Hematopoietic multipotent progenitor cell treated with erythropoietin and hydrocortisone succinate and interleukin-3 and kit ligand, for 4 days (in vitro differentiated cells): ENCODE data around the gene IKZF3.
A peak's percentile ranks its signal among the peaks of the same experiment; 100 is the strongest.
"Not testable (repeated sequence)": the region's sequence is repeated elsewhere in the genome, so short reads cannot be mapped to it uniquely, and the experiment has no call there.

Experiments used
- DNase-seq: peaks from one replicate; pipeline ENCODE4 v3.0.0-alpha.2; 2015

IKZF3 gene

GRCh38 chr17:39855911-39856649 is 8.0 kb downstream of the IKZF3 start:
- DNase-seq: peak; percentile 36

GRCh38 chr17:39854909-39855308 is 9.2 kb downstream of the IKZF3 start:
- DNase-seq: no peak

DNA sequence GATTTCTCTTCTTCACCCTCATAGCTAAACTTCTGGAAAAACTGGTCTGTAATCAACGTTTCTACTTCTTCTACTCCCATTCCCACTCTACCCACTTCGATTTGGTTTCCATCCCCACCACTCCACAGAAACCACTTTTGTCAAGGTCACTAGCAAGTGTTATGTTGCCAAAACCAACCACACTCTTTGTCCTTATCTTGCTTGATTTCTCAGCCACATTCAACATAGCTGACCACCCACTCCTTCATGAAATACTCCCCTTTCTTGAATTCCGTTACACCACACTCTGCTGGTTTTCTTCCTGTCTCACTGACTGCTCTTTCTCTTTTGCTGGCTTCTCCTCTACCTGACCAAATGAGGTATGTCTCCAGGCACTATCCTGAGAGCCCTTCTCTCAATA is 11.9 kb downstream of the IKZF3 start:
- peak; percentile 79 for DNase-seq

DNA sequence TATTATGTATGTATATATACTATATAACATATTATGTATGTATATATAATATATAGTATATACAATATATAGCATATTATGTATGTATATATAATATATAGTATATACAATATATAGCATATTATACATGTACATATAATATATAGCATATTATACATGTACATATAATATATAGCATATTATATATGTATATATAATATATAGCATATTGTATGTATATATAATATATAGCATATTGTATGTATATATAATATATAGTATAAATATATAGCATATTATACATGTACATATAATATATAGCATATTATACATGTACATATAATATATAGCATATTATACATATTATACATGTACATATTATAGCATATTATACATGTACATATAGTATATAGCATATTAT is 13.9 kb downstream of the IKZF3 start:
- DNase-seq: not testable (repeated sequence)

GRCh38 chr17:39848600-39848999 is 15.5 kb downstream of the IKZF3 start:
- no peak for DNase-seq

DNA sequence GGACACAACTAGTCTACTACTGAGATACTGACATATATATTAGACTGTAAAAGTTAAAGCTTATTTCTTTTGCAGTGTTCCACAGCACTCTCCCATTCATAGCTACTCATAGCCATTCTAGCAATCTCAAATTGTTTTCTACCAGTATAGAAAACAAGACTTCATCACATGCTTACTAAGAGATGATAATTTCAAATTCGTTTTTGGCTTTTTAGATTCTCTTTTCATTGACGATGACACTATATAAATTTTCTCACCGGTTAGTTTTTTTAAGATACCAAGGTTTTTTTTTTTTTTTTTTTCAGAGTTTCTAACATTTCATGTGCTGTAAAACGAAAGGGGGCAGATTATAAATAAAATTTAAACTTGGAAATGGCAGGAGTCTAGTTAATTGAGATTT is 17.9 kb downstream of the IKZF3 start:
- DNase-seq: no peak

DNA sequence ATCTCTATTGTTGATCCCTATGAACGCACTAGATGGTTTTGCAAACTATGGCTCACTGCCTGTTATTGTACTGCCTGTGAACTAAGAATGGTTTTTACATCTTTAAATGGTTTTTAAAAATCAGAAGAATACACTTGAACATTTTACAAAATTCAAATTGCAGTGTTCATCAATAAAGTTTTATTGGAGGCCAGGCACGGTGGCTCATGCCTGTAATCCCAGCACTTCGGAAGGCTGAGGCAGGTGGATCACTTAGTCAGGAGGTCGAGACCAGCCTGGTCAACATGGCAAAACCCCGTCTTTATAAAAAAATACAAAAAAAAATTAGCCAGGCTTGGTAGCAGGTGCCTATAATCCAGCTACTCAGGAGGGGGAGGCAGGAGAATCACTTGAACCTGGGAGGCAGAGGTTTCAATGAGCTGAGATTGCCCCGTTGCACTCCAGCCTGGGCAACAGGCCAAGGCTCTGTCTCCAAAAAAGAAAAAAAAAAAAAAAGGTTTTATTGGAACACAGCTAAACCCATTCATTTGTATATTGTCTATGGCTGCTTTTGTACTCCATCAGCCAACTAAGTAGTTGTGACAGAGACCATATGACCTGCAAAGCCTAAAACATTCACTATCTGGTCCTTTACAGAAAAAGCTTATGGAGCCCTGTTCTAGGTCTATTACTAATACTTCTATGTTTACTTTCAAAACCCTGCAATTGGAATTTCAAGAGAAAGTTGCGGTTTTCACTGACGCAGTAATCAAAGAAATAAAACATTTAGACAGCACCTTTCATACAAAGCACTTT is 18.9 kb downstream of the IKZF3 start:
- DNase-seq: no peak

GRCh38 chr17:39841134-39841683 is 22.9 kb downstream of the IKZF3 start:
- no peak for DNase-seq

- no peak for DNase-seq
These were observed 25.3 kb downstream of the IKZF3 start for GRCh38 chr17:39838784-39839183.

GRCh38 chr17:39838057-39838456 is 26.1 kb downstream of the IKZF3 start:
- no peak for DNase-seq

DNA sequence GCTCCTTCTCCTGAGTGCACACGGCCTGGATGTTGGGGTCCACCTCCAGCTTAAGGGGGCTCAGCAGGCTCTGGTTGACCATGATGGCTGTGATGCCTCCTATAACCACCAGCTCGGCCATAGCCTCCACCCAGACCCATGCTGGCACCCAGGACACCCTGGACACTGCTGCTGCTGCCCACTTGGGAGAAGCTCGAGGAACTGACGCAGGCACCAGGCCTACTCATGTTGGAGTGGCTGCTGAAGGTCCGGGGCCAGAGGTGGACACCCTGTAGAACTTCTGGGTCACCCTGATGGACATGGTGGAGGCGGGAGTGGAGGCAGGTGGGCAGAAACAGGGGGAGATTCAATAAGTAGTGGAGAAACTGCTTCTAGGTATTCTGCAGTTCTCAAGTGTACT is 28.0 kb downstream of the IKZF3 start:
- DNase-seq: no peak

DNA sequence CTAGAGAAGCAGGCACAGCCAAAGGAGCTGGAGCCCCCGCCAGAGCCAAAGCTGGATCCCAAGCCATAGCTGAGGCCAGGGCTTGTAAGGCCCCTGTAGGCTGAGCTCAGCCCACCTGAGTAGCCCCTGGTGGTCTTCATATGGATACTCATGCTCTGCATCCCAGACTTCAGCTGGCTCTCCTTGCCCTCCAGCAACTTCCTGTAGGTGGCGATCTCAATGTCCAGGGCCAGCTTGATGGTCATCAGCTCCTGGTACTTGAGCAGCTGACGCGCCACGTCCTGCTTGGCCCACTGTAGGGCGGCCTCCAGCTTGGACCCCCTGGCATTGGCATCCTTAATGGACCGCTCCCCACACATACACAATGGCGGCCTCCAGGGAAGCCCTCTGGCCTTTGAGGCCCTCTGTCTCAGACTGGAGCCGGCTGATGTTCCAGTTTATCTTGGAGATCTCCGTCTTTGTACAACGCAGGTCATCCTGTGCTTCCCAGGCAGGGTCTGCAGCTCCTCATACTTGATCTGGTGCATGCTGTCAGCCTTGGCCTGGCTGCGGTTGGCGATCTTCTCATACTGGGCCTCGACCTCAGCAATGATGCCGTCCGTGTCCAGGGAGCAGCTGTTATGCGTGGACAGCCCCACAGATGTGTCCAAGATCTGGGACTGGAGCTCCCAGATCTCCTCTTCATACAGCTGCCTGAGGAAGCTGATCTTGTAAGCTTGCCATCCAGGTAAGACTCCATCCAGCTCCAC is 28.9 kb downstream of the IKZF3 start:
- no peak for DNase-seq

GRCh38 chr17:39834017-39834416 is 30.1 kb downstream of the IKZF3 start:
- no peak for DNase-seq

DNA sequence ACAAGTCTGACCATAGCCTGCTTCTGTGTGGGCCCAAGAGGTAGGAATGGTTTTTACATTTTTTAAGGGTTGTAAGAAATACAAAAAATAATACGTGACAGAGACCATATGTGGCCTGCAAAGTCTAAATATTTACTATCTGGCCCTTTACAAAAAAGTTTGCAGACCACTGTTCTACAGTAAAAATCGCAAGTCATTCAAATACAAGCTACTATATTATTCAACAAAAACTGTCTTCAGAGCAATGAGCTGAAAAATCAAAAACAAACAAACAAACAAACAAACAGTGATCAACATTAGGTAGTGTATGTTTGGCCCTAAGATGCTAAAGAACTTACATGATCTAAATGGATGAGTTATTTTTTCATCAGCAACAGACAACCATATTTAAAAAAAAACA is 32.5 kb downstream of the IKZF3 start:
- DNase-seq: no peak

GRCh38 chr17:39828443-39828842 is 35.7 kb downstream of the IKZF3 start:
- DNase-seq: no peak

DNA sequence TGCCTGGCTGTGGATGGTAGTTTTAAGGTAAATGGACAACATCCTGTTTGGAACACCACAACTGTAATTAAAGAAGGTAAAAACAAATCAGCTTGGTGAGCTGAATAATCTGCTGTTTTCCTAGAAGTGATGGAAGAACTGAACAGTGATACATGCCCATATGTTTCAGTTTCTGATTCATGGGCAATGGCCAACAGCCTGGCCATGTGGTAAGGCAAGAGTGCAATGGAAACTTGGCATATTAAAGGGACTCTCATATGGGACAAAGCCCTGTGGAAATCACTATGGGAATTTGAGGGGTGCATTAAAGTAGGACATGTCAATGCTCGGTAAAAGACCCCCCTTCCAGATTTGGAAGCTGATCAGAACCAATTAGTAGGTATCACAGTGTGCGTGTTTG is 37.8 kb downstream of the IKZF3 start:
- DNase-seq: no peak

GRCh38 chr17:39823407-39824054 is 40.6 kb downstream of the IKZF3 start:
- no peak for DNase-seq

- DNase-seq: peak; percentile 55
These were observed 42.1 kb downstream of the IKZF3 start for GRCh38 chr17:39822051-39822451.

DNA sequence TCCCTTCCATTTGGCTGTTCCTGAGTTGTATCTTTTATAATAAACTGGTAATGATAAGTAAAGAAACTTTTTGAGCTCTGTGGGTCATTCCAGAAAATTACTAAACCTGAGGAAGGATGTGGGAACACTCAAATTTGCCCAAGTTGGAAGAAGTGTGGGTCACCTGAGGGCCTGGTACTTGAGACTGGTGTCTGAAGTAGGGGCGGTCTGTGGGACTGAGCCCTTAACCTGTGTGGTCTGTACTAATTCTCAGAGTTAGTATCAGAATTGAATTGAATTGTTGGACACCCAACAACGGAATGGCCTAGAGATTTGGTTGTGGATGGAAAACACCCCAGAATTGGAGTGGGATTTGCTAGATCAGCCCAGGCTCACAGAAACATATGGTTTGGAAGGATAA is 43.1 kb downstream of the IKZF3 start:
- no peak for DNase-seq

DNA sequence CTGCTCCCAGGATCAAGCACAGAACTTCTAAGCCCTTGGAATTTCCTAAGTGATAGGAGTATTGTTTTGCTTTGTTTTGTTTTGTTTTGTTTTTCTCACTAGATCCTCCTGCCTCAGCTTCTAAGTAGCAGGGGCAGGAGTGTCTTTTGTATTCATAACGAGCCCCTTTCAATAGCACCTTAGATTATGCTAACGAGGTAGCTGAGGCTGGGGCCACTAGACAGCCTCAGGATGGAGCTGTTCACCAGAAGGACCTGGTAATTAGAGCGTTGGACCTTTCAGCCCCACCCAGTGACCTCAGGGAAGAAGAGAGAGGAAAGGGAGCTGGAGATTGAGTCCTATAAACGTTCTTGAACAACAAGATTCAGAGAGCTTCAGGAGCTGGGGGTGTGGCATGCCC is 43.6 kb downstream of the IKZF3 start:
- no peak for DNase-seq

DNA sequence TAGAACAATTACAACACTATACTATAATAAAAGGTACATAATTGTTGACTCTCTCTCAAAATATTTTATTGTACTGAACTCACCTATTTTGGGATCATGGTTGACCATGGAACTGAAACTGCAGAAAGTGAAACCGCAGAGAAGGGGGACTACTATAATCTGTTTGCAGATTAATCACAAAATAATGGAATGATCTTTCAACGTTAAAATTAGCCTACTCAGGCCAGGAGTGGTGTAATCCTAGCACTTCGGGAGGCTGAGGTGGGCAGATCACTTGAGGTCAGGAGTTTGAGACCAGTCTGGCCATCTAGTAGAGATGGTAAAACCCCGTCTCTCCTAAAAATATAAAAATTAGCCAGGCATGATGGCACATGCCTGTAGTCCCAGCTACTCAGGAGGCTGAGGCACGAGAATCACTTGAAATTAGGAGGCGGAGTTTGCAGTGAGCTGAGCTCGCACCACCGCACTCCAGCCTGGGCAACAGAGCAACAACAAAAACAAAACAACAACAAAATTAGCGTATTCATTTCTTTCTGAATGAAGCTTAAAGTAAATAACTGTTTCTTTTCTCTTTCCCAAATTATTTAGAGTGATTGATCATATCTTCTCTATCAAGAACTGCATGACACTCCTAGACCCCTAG is 45.6 kb downstream of the IKZF3 start:
- no peak for DNase-seq

GRCh38 chr17:39816272-39816671 is 47.8 kb downstream of the IKZF3 start:
- no peak for DNase-seq
